Liver (tissue), 3 donors: ENCODE measurements around the gene C20orf202.

Experiments
- CTCF ChIP-seq: fragments of 150-350 bp; IDR thresholded peaks from 2 replicates; pipeline ENCODE4 v1.5.1; 2017; ENCODE audit warnings: improper control_type of control experiment, low read depth, low read length; ENCODE audit not compliant: missing input control
- FOXA1 ChIP-seq: IDR thresholded peaks from 2 replicates; pipeline ENCODE4 v1.6.1; 2016; ENCODE audit warnings: antibody characterized with exemption
- MAX ChIP-seq: IDR thresholded peaks from 2 replicates; pipeline ENCODE4 v1.6.1; 2016; ENCODE audit warnings: antibody characterized with exemption
- RAD21 ChIP-seq, 2 donors: IDR thresholded peaks; 2 replicates each; pipeline ENCODE4 v1.6.1; 2016; ENCODE audit warnings: antibody characterized with exemption in 2 of 2, mild to moderate bottlenecking in 2 of 2
- REST ChIP-seq: IDR thresholded peaks from 2 replicates; pipeline ENCODE4 v1.6.1; 2016; ENCODE audit warnings: antibody characterized with exemption, mild to moderate bottlenecking
- RXRA ChIP-seq, 2 donors: IDR thresholded peaks; 2 replicates each; pipeline ENCODE4 v1.6.1; 2017 to 2018; ENCODE audit warnings: antibody characterized with exemption in 2 of 2, mild to moderate bottlenecking in 1 of 2
- donor health status: healthy.
- donor health status: healthy.

GRCh38 chr20:1245578-1245977 lies 42.3 kb downstream of the C20orf202 start:
- TF ChIP-seq RXRA (IDR thresholded peaks at IDR 0.05) (no peak), CTCF (no peak), RAD21 (IDR thresholded peaks at IDR 0.05) (no peak), REST (no peak), FOXA1 (no peak), MAX (no peak)
